HUDEP-2 (cell line): ENCODE results near the gene DBH.

Experiments used
- DNase-seq, 76 experiments: peaks; one replicate each; lab custom pipeline; 2025; ENCODE audit not compliant: unreplicated experiment in 76 of 76; lab: John Stamatoyannopoulos, UW

The DBH gene

GRCh38 chr9:133635533-133636531 lies at the start of gene DBH:
Gene DBH (plus strand): TSS chr9:133636363. CDS start chr9:133636372, 9 bp downstream.
- DNase-seq: no peak

GRCh38 chr9:133587051-133587450 lies 49.1 kb upstream of the DBH start:
- no peak for DNase-seq

- no peak for DNase-seq
These were observed 48.7 kb upstream of the DBH start for GRCh38 chr9:133587466-133587865.

GRCh38 chr9:133589454-133590227 lies 46.5 kb upstream of the DBH start:
- DNase-seq: peak in 39 of 76 experiments; percentile 2 to 57 (median 19)

- no peak for DNase-seq
These were observed 45.8 kb upstream of the DBH start for GRCh38 chr9:133590231-133590855.

- no peak for DNase-seq
These were observed 44.9 kb upstream of the DBH start for GRCh38 chr9:133591116-133591910.

- no peak for DNase-seq
These were observed 44.2 kb upstream of the DBH start for GRCh38 chr9:133591985-133592384.

- DNase-seq: peak in 1 of 76 experiments; percentile 7
These were observed 43.3 kb upstream of the DBH start for GRCh38 chr9:133592731-133593409.

- no peak for DNase-seq
These were observed 42.4 kb upstream of the DBH start for GRCh38 chr9:133593587-133594253.

GRCh38 chr9:133594310-133594709 lies 41.9 kb upstream of the DBH start:
- no peak for DNase-seq

GRCh38 chr9:133595910-133596309 lies 40.3 kb upstream of the DBH start:
- no peak for DNase-seq

- no peak for DNase-seq
These were observed 38.7 kb upstream of the DBH start for GRCh38 chr9:133597316-133597957.

- DNase-seq: no peak
These were observed 37.2 kb upstream of the DBH start for GRCh38 chr9:133598978-133599377.

GRCh38 chr9:133599470-133600173 lies 36.5 kb upstream of the DBH start:
- DNase-seq: no peak

- DNase-seq: no peak
These were observed 35.4 kb upstream of the DBH start for GRCh38 chr9:133600739-133601138.

GRCh38 chr9:133601746-133602145 lies 34.4 kb upstream of the DBH start:
- DNase-seq: no peak

GRCh38 chr9:133602277-133602676 lies 33.9 kb upstream of the DBH start:
- DNase-seq: no peak
